ENCODE data around the gene UBA52. TPM values are rescaled to one million over a fixed set of nuclear protein-coding genes. Genes with fewer than 3 reads are reported as not detected.
A peak's percentile ranks its signal among the peaks of the same experiment; 100 is the strongest.

Gene UBA52
- total and polyA plus RNA-seq, 2 of the 8 experiments (the other 6 are each of a cell fraction or from before 2014, with no cell fraction given) = 1,340 to 5,409 TPM

DNA sequence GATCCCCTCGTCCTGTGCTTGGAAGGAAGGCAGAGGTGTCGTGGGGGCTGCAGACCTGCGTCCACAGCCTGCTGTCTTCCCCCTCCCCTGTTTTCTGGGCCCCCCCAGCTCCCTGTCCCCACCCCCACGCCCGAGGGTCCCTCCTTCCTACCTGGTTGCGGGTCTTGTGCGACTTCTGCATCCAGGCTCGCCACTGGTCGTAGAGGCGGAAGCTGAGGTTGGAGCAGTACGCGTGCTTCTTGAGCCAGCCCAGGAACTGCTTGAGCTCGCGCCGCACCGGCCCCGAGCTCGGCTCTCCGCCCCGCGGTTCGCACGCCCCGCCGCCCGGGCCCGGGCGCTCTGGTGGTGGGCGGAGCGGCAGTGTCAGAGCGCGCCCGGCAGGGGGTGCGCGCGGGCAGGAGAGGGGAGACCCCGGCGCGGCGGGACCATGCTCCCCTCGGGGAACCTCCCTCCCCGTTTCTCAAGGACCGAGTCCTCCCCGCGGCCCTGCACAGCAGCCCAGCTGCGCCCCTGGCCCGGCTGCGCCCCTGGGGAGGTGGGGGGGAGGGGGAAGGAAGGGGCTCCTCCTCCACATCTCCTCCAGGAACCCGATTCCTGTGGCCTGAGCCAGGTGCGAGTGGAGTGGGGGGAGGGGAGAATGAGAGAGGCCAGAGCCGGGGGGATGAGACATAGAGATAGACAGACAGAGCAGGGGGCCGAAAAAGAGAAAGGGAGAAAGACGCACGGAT is 22.6 kb downstream of the UBA52 start (continued):
- TF ChIP-seq KDM4A (IDR thresholded peaks at IDR 0.05; ENCODE audit: low read depth, low read length, severe bottlenecking) = peak; percentile 31
- peak; percentile 51 for TF ChIP-seq ASH2L (IDR thresholded peaks at IDR 0.05; ENCODE audit: low read length)
- TF ChIP-seq SIN3A (conservative IDR thresholded peaks at IDR 0.05 in 1 of 2, IDR thresholded peaks at IDR 0.05 in 1 of 2; ENCODE audit: low read depth in 1 of 2, low read length in 2 of 2) = peak; percentile 19 to 37; a peak in 1 of 4 replicates
- TF ChIP-seq TAF7 (optimal IDR thresholded peaks at IDR 0.05; ENCODE audit: borderline replicate concordance, low read depth, low read length) = peak; percentile 59
- peak; percentile 56; the same call in 1 of the 2 replicates for TF ChIP-seq EGR1 (IDR thresholded peaks at IDR 0.05; ENCODE audit: borderline replicate concordance, low read depth, low read length)
- TF ChIP-seq, protein P1, sequence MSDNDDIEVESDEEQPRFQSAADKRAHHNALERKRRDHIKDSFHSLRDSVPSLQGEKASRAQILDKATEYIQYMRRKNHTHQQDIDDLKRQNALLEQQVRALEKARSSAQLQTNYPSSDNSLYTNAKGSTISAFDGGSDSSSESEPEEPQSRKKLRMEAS (IDR thresholded peaks at IDR 0.05) = peak; percentile 8
- no peak for TF ChIP-seq CBX5 (IDR thresholded peaks at IDR 0.05; ENCODE audit: low read depth, low read length)
- TF ChIP-seq RAD21 (IDR thresholded peaks at IDR 0.05 in 1 of 2, conservative IDR thresholded peaks at IDR 0.05 in 1 of 2; ENCODE audit: low read depth in 2 of 2, low read length in 2 of 2) = peak; percentile 56 to 74; a peak in 3 of 4 replicates
- no peak for TF ChIP-seq CEBPB (IDR thresholded peaks at IDR 0.05; ENCODE audit: low read depth, low read length)
- peak in 1 of 2 experiments; percentile 62; a peak in 1 of 3 replicates for TF ChIP-seq POLR2A (IDR thresholded peaks at IDR 0.05; ENCODE audit: control extremely low read depth in 1 of 2, low read depth in 2 of 2, low read length in 2 of 2)
- peak; percentile 57 for TF ChIP-seq TAF1 (IDR thresholded peaks at IDR 0.05; ENCODE audit: low read depth, low read length)
- 0 out of 2 replicates have a peak, but pooled peaks have one; percentile 46 for TF ChIP-seq PHF8 (conservative IDR thresholded peaks at IDR 0.05; ENCODE audit: low read depth, low read length)
- no peak for TF ChIP-seq SAP30 (IDR thresholded peaks at IDR 0.05; ENCODE audit: insufficient read depth, insufficient replicate concordance, low read length)
- TF ChIP-seq GABPA (IDR thresholded peaks at IDR 0.05; ENCODE audit: borderline replicate concordance, insufficient read depth, low read length) = peak; percentile 53; the same call in 1 of the 2 replicates
